ENCODE data around the gene PCNT. TPM values are rescaled to one million over a fixed set of nuclear protein-coding genes. Genes with fewer than 3 reads are reported as not detected.

PCNT gene
- total RNA-seq, 1 donor from 2014 or later = 36.0 TPM

- Mint-ChIP-seq H3K4me1 (ENCODE audit: unreplicated experiment) (peaks cover 21% of the 10 kb centered on the region), H3K4me3 (ENCODE audit: unreplicated experiment) (no peak overlapping the region), H3K27ac (ENCODE audit: unreplicated experiment) (no peak overlapping the region), H3K27me3 (ENCODE audit: unreplicated experiment) (peaks cover under 1% of the 10 kb centered on the region), H3K36me3 (ENCODE audit: low read depth, unreplicated experiment) (peaks cover 17% of the 10 kb centered on the region), H3K9me3 (ENCODE audit: unreplicated experiment) (no peaks in the 10 kb centered on the region)
- no peak for TF ChIP-seq CTCF (IDR thresholded peaks at IDR 0.05; ENCODE audit: unreplicated experiment)
- no peak for DNase-seq (ENCODE audit: low spot score)
These were observed 128.8 kb downstream of the PCNT start for GRCh38 chr21:46452710-46453109.

GRCh38 chr21:46454142-46454541, 130.2 kb downstream of the PCNT start:
- DNase-seq (ENCODE audit: low spot score) = no peak
- Mint-ChIP-seq H3K4me1 (ENCODE audit: unreplicated experiment) (peaks cover 23% of the 10 kb centered on the region), H3K9me3 (ENCODE audit: unreplicated experiment) (no peaks in the 10 kb centered on the region), H3K27ac (ENCODE audit: unreplicated experiment) (no peak overlapping the region), H3K4me3 (ENCODE audit: unreplicated experiment) (no peak overlapping the region), H3K27me3 (ENCODE audit: unreplicated experiment) (peaks cover 2% of the 10 kb centered on the region), H3K36me3 (ENCODE audit: low read depth, unreplicated experiment) (peaks cover 8% of the 10 kb centered on the region)
- TF ChIP-seq CTCF (IDR thresholded peaks at IDR 0.05; ENCODE audit: unreplicated experiment) = no peak

GRCh38 chr21:46454634-46455390, 130.9 kb downstream of the PCNT start:
- no peak overlapping the region for H3K4me3 Mint-ChIP-seq (ENCODE audit: unreplicated experiment)

GRCh38 chr21:46455575-46456385, 131.8 kb downstream of the PCNT start:
- Mint-ChIP-seq H3K4me1 (ENCODE audit: unreplicated experiment) (peaks cover 23% of the 10 kb centered on the region), H3K27ac (ENCODE audit: unreplicated experiment) (peak overlapping the region; percentile 88), H3K36me3 (ENCODE audit: low read depth, unreplicated experiment) (peaks cover 5% of the 10 kb centered on the region), H3K4me3 (ENCODE audit: unreplicated experiment) (peak overlapping the region; percentile 31), H3K27me3 (ENCODE audit: unreplicated experiment) (peaks cover 2% of the 10 kb centered on the region), H3K9me3 (ENCODE audit: unreplicated experiment) (no peaks in the 10 kb centered on the region)
- DNase-seq (ENCODE audit: low spot score) = no peak
- no peak for TF ChIP-seq CTCF (IDR thresholded peaks at IDR 0.05; ENCODE audit: unreplicated experiment)

More at GRCh38 chr21:46454634-46455390, 130.9 kb downstream of the PCNT start:
- no peak for DNase-seq (ENCODE audit: low spot score)
- Mint-ChIP-seq H3K36me3 (ENCODE audit: low read depth, unreplicated experiment) (peaks cover 8% of the 10 kb centered on the region), H3K4me1 (ENCODE audit: unreplicated experiment) (peaks cover 23% of the 10 kb centered on the region), H3K27me3 (ENCODE audit: unreplicated experiment) (peaks cover 2% of the 10 kb centered on the region), H3K9me3 (ENCODE audit: unreplicated experiment) (no peaks in the 10 kb centered on the region), H3K27ac (ENCODE audit: unreplicated experiment) (peak overlapping the region; percentile 38)
- no peak for TF ChIP-seq CTCF (IDR thresholded peaks at IDR 0.05; ENCODE audit: unreplicated experiment)

- H3K36me3 Mint-ChIP-seq (ENCODE audit: low read depth, unreplicated experiment) = peaks cover 5% of the 10 kb centered on the region
- no peak for TF ChIP-seq CTCF (IDR thresholded peaks at IDR 0.05; ENCODE audit: unreplicated experiment)
- H3K4me3 Mint-ChIP-seq (ENCODE audit: unreplicated experiment) = peak overlapping the region; percentile 35
- H3K27me3 Mint-ChIP-seq (ENCODE audit: unreplicated experiment) = peaks cover 2% of the 10 kb centered on the region
- no peak for DNase-seq (ENCODE audit: low spot score)
- peaks cover 25% of the 10 kb centered on the region for H3K4me1 Mint-ChIP-seq (ENCODE audit: unreplicated experiment)
- no peaks in the 10 kb centered on the region for H3K9me3 Mint-ChIP-seq (ENCODE audit: unreplicated experiment)
- no peak overlapping the region for H3K27ac Mint-ChIP-seq (ENCODE audit: unreplicated experiment)
These were observed 132.8 kb downstream of the PCNT start for GRCh38 chr21:46456750-46457149.
